Measurements from ENCODE around the gene PITPNB.

Gene PITPNB

DNA sequence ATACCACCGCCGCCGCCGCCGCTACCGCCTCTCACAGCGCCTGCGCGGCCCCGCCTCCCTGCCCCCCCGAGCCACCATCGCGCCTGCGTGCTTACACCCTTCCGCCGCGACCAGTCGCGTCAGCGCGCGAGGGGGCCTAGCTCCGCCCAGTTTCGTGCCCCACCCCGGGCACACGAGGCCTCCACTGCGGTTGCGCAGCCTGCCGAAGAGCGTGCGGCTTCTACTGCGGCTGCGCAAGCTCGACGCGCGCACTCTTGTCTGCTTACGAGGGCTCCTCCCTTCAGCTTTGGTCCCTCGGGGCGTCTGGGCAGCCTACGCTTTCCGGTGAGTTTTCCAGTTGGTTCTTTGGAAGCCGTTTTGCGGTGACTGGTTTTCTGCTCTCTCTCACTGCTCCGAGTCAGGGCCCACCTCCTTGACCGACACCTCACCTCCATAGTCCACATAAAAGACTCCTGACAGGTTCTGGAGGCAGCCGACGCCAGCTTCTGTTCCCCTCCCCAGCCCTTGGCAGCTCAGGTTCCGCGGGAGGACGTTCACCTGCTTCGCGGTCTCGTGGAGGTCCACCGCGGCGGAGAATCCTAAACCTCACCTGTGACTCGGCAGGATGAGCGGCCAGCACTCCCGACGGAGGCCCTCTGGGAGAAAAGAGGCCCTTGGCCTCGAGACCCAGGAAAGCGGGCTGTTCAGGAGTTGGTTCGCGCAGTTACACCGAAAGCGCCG is at the start of gene PITPNB:
TSS of gene PITPNB (minus strand) at position 35 of the 720 bp plus-strand sequence. CDS start 65 bp downstream, outside the sequence.
- intact Hi-C loops (cut with DNase I) = loop anchor here (2.0 kb wide), 1 partner anchor 39 kb away; no protein-coding TSS in a partner anchor
- DNase-seq = peak; percentile 87 to 99 (median 94)

- intact Hi-C loops (cut with DNase I) = no loop called here
- no peak for DNase-seq
Observed at GRCh38 chr22:27966168-27967064, 47.4 kb upstream of the PITPNB start.

- DNase-seq = peak in 1 of 10 donors; percentile 28
- intact Hi-C loops (cut with DNase I) = no loop called here
Observed at GRCh38 chr22:27962268-27963044, 43.4 kb upstream of the PITPNB start.

GRCh38 chr22:27961680-27962079 is 42.6 kb upstream of the PITPNB start:
- intact Hi-C loops (cut with DNase I) = no loop called here
- DNase-seq = no peak

GRCh38 chr22:27961182-27961581 is 42.1 kb upstream of the PITPNB start:
- intact Hi-C loops (cut with DNase I) = no loop called here
- DNase-seq = no peak

DNA sequence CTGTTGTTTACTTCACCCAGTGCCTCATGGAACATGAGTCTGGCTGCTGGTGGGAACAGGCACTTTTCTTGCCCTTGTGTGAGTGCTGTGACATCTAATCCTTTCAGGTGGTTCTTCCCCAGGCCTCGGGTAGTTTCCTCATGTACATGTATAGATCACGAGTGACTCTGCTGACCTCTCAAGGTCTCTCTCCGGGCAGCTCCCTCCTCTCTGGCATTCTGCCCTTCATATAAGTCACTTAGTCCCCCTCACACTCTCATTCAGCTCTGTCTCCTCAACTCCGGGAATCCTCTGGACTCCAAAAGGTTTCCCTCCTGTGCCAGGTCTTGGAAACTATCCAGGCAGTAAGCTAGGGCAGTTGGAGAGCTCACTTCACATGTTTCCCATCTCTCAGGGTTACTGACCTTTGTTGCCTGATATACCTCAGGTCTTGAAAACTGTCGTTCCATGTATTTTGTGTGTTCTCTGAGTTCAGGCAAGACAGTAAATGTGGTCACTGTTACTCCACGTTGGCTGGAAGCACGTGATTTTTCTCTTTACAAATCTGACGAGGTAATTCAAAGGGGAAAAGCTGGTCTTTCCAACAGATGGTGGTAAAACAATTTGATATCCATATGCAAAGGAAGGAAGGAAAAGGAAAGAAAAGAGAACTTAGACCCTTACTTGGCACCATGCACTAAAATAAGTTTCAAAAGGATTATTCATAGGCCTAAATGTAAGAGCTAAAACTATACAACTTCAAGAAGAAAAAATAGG is 40.5 kb upstream of the PITPNB start:
- intact Hi-C loops (cut with DNase I) = no loop called here

GRCh38 chr22:27952779-27953178 is 33.7 kb upstream of the PITPNB start:
- intact Hi-C loops (cut with DNase I) = no loop called here

More for the DNA sequence above, 40.5 kb upstream of the PITPNB start:
- no peak for DNase-seq

DNA sequence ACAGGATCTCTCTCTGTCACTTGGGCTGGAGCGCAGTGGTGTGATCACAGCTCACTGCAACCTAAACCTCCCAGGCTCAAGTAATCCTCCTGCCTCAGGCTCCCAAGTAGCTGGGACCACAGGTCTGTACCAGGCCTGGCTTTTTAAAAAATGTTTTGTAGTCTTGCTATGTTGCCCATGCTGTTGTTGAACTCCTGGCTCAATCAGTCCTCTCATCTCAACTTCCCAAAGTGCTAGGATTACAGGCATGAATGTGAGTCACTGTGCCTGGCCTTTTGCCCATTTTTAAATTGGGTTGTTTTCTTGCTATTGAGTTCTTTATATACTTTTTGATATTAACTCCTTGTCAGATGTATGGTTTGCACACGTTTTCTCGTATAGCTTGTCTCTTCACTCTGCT is 33.0 kb upstream of the PITPNB start:
- intact Hi-C loops (cut with DNase I) = no loop called here
- no peak for DNase-seq

More at GRCh38 chr22:27952779-27953178, 33.7 kb upstream of the PITPNB start:
- DNase-seq = no peak

GRCh38 chr22:27949421-27949820 is 30.4 kb upstream of the PITPNB start:
- intact Hi-C loops (cut with DNase I) = no loop called here
- DNase-seq = no peak

DNA sequence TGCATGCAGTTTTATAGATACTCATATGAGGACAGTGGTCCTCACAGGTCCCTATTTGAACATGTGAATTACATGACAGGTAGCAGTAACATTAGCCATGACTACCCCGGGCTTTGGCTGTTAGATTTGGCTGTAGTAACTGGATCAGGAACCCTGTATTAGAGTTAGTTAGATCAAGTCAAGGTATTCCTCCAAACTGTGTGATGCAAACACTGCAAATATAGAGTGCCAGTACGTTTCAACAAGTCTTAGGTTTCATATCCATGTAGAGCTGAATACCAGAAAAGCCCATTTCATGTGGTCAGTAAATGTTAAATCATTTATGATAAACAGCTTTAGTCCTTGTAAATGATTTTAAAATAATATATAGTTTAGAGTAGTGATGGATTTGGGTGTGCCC is 29.5 kb upstream of the PITPNB start:
- no peak for DNase-seq
- intact Hi-C loops (cut with DNase I) = no loop called here

GRCh38 chr22:27947448-27947847 is 28.4 kb upstream of the PITPNB start:
- intact Hi-C loops (cut with DNase I) = no loop called here

GRCh38 chr22:27941143-27941542 is 22.1 kb upstream of the PITPNB start:
- DNase-seq = no peak

More at GRCh38 chr22:27947448-27947847, 28.4 kb upstream of the PITPNB start:
- no peak for DNase-seq

GRCh38 chr22:27937453-27937852 is 18.4 kb upstream of the PITPNB start:
- intact Hi-C loops (cut with DNase I) = no loop called here
- DNase-seq = no peak

More at GRCh38 chr22:27941143-27941542, 22.1 kb upstream of the PITPNB start:
- intact Hi-C loops (cut with DNase I) = no loop called here

- intact Hi-C loops (cut with DNase I) = no loop called here
- DNase-seq = no peak
Observed at GRCh38 chr22:27935897-27936296, 16.8 kb upstream of the PITPNB start.

GRCh38 chr22:27934069-27934468 is 15.0 kb upstream of the PITPNB start:
- no peak for DNase-seq
- intact Hi-C loops (cut with DNase I) = no loop called here

GRCh38 chr22:27933186-27933983 is 14.3 kb upstream of the PITPNB start:
- intact Hi-C loops (cut with DNase I) = no loop called here

DNA sequence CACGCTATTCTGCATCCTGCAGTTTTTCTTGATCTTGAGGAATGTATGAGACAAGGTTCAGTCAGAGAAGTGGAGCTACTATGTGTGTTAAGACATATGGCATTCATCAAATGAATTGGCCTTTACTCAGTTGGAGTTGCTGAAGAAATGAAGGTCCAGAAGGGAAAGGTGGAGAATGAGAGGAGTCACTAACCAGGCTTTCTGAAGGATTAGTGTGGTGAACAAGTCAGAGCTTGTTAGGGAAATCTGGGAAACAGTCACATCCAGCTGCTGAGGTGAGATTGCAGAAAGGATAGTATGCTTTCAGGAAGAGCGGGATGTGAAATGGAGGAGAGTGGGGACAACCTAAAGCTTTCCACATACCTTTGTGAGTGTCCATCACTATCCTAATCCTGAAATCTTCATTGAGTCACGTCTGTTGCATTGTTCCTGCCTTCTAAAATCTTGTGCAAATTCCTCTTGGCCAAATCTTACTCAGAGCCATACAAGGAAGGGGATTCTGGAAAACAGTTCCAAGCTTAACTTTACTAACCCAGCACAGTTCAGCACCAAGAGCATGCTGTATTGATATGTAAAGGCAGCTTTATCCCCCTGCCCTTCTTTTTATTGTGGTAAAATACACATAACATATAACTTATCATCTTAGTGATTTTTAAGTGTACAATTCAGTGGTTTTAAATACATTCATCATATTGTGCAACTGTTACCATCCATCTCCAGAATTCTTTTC is 11.4 kb upstream of the PITPNB start:
- intact Hi-C loops (cut with DNase I) = no loop called here
- DNase-seq = no peak

More at GRCh38 chr22:27933186-27933983, 14.3 kb upstream of the PITPNB start:
- no peak for DNase-seq

DNA sequence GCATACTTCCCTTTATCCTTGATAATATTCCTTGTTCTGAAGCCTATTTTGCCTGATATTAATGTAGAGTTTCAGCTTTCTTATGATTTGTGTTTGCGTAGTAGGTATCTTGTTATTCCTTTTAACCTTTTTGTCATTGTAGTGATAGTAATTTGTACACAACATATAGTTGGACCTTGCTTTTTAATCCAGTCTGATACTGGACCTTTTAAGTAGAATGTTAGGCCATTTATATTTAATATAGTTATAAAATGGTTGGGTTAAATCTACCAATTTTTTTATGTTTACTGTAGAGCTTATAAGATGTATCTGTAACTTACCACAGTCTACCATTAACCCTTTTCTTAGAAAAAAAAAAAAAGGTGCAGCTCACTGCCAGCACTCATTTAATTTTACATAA is 8.6 kb upstream of the PITPNB start:
- DNase-seq = no peak
- intact Hi-C loops (cut with DNase I) = loop anchor here (2.0 kb wide), 1 partner anchor 15 kb away; no protein-coding TSS in a partner anchor
